HG03571 (cell line): ENCODE data around the gene HYI.
"Not testable (repeated sequence)": the region's sequence is repeated elsewhere in the genome, so short reads cannot be mapped to it uniquely, and the experiment has no call there.

Source experiments
- ATAC-seq: cut with Tn5 transposase; IDR thresholded peaks from one replicate; pipeline ENCODE4 v1.9.1; 2021; ENCODE audit not compliant: unreplicated experiment

HYI gene

DNA sequence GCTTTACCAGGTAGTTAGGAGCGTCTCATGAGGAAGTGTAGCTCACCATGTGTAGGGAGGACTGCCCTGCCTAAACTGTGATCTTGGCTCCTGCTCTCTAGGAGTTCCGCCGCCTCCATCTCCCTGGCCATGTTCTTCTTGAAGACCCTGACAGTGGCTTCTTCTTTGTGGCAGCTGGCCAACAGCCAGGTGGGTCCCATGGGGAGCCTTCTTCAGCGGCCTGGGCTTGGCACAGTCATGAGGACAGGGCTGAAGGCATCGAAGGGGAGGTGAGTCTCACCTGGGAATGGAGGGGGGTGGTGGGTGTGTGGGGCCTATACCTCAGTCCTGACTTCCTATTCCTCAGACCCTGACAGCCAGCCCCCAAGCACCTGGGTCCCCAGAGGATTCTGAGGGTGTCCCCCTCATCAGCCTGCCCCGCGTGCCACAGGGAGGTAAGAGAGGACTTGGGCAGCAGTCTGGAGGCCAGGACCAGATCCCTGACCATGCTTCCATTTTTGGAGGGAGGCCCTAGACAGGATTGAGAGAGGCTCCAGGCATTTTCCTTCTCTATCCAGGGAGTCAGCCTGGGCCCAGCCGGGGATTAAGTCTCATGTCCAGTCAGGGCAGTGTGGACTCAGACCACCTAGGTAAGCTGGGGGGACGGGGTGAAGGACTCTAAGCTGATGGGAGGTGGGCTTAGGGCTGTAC lies 21.4 kb downstream of the HYI start:
- no peak for ATAC-seq

DNA sequence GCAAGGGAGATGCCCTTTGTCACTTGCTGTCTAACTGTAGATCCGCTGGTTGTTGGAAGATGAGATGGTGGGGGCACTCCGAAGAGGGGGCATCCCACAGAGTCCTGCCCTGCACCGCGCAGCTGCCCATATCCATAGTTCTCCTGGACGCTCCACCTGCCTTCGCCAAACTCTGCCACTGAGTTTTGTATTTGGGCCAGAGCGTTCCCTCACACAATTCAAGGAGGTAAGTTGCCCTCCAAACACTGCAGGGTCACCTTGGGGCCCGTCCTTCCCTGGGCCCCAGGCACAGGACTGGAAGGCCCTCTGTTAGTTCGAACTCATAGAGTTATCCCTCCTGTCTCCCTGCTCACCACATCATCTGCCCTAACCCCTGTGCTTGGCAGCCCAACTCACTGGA lies 22.1 kb downstream of the HYI start:
- ATAC-seq: no peak

DNA sequence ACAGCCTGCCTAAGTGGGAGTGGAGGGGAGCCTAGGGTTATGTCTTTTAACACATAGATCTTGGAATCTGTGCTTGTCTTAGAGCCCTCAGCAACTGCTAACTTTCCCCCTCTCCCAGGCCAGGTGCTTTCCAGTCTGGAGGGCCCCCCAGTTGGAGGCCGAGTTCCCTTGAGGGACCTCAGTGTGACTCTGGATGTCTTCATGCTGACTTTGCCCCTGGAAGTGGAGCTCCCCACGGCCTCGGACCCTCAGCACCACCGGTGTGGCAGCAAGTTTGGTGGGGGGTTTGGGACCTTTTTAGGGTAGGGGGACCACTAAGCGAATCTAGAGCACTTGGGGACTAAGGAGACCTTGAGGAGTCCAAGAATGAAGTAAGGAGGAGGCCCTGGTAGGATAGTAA lies 22.9 kb downstream of the HYI start:
- ATAC-seq: no peak

GRCh38 chr1:43427941-43428340 lies 25.8 kb downstream of the HYI start:
- no peak for ATAC-seq

DNA sequence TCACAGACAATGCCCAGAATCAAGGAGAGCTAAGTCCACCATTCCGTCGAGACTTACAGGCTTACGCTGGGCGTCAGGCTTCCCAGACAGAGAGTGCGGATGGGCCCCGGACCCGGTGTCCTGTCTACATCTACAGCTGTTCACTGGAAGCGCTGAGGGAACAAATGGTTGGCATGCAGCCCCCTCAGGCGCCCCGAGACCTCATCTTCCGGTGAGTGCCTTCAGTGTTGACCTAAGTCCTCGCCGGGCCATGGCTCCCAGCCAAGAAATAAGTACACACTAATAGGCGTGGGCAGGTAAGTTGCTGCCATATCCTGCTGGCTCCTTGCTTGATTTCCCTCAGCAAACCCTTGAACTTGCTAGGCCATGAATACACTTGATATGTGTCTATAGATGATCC lies 26.2 kb downstream of the HYI start:
- no peak for ATAC-seq

- ATAC-seq: no peak
Observed at GRCh38 chr1:43426221-43426620, 27.5 kb downstream of the HYI start.

DNA sequence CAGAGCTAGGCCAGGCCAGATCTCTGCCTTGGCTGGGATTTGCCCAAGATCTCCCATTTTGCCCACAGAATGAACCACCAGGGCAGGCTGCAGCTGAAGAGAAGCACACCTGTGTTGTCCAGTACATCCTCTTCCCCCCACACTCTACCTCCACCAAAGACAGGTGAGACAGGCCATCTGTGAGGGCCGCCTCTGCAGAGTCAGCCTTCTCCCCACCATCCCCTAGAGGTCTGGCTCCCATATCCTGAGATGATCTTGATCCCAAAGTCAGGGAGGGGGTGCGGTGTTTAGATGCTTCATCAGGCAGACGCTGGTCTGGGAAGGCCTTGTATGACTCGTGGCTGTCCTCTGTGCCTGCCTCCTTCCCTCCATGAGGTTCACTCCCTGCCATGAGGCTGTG lies 28.7 kb downstream of the HYI start:
- no peak for ATAC-seq

- no peak for ATAC-seq
Observed at GRCh38 chr1:43423672-43424550, 29.8 kb downstream of the HYI start.

DNA sequence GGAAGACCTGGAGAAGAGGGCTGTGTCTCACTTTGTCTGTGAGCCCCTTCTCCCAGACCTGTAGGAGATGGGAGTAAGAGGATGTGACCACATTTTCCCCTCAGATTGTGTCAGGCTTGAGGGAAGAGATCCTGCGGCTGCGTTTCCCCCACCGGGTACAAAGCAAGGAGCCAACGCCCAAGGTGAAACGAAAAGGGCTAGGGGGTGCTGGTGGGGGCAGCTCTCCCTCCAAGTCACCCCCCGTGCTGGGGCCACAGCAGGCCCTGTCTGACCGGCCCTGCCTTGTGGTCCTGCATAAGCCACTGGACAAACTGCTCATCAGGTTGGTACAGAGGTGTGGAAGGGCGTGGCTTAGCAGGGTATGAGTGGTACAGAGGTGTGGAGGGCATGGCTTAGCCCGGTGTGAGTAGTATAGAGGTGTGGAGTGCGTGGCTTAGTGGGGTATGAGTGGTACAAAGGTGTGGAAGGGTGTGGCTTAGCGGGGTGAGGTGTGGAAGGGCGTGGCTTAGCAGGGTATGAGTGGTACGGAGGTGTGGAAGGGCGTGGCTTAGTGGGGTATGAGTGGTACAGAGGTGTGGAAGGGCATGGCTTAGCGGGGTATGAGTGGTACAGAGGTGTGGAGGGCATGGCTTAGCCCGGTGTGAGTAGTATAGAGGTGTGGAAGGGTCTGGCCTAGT lies 30.6 kb downstream of the HYI start:
- ATAC-seq: no peak

- ATAC-seq: no peak
Observed at GRCh38 chr1:43421976-43422750, 31.6 kb downstream of the HYI start.

GRCh38 chr1:43421396-43421795 lies 32.3 kb downstream of the HYI start:
- no peak for ATAC-seq

DNA sequence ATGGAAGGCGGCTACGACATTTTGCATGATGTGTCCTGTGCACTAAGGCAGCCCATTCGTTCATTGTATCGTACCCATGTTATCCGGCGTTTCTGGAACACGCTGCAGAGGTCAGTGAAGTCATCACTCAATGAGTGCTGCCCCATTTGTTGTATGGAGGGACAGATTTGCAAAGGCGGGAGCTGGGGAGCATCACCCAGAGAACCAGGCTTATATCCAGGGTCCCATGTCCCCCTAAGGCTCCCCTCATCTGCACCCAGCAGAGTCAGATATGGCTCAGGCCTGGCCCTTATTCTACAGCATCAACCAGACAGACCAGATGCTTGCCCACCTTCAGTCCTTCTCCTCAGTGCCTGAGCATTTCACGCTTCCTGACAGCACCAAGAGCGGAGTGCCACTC lies 32.9 kb downstream of the HYI start:
- ATAC-seq: no peak

DNA sequence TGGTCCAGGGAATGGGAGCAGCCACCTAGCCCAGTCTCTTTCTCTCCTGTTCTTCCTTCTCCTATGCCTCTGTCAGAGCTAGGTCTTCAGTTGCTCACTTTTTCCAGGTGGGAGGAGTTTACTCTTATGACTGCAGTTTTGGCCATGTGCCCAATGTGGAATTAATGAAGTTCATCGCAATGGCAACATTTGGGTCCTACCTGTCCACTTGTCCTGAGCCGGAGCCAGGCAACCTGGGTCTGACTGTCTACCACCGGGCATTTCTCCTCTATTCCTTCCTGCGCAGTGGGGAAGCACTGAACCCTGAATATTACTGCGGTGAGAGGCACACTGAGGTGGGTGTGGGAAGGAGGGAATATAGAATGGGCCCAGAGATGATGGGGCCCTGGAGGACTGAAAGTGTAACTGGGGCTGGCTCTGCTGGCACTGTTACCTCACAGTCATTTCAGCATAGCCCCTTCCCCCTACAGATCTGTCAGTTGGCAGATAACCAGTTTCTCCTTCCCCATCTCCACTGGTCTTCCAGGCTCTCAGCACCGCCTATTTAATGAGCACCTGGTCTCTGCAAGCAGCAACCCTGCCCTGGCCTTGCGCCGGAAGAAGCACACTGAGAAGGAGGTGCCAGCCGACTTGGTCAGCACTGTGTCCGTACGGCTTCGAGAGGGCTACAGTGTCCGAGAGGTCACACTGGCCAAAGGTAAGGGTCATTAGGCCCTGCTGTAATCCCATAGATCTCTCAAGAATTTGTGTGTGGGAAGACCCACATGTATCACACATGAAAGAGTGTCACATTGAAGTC lies 33.9 kb downstream of the HYI start:
- ATAC-seq: no peak

- no peak for ATAC-seq
Observed at GRCh38 chr1:43418858-43419257, 34.9 kb downstream of the HYI start.

DNA sequence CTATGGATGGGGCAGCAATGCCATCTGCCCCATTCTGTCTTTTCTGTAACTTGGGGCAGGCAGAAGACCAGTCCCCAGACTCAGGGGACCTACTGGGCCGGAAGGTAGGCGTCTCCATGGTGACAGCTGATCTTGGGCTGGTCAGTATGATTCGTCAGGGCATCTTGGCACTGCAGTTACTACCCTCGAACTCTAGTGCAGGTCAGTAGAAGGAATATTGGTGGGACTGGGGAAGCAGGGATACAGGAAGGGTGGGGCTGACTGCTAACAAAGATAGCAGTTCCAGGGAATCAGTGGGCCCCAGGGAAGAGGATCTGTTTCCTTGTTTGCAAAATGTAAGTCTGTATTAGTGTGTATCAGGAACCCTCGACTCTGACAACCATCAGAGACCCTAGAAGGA lies 37.8 kb downstream of the HYI start:
- no peak for ATAC-seq

DNA sequence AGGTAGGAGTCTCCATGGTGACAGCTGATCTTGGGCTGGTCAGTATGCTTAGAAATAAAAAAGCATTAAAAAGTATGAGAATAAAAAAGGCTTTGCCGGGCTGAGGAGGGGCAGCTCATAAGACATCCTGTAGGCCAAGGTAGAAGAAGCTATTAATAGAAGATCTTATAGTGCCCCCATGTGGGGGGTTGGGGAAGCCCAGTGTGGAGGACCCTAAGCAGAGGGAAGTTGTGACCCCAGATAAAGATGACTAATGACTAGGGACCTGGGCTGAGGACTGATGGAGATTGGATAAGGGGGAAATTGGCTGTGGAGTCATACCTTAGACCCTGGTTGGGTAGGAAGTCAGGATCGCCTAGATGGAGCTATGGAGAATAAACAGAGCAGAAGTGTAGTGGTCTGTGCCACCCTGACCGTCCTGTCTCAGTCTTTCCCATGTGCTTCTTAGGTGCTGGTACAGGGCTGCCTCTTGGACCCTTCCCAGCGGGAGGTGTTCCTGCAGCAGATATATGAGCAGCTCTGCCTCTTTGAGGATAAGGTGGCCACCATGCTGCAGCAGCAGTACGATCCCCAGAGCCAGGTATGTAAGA lies 39.0 kb downstream of the HYI start:
- no peak for ATAC-seq

- ATAC-seq: not testable (repeated sequence)
Observed at GRCh38 chr1:43413426-43413825, 40.3 kb downstream of the HYI start.

GRCh38 chr1:43410571-43410970 lies 43.2 kb downstream of the HYI start:
- ATAC-seq: no peak

- ATAC-seq: no peak
Observed at GRCh38 chr1:43405876-43406234, 47.9 kb downstream of the HYI start.

DNA sequence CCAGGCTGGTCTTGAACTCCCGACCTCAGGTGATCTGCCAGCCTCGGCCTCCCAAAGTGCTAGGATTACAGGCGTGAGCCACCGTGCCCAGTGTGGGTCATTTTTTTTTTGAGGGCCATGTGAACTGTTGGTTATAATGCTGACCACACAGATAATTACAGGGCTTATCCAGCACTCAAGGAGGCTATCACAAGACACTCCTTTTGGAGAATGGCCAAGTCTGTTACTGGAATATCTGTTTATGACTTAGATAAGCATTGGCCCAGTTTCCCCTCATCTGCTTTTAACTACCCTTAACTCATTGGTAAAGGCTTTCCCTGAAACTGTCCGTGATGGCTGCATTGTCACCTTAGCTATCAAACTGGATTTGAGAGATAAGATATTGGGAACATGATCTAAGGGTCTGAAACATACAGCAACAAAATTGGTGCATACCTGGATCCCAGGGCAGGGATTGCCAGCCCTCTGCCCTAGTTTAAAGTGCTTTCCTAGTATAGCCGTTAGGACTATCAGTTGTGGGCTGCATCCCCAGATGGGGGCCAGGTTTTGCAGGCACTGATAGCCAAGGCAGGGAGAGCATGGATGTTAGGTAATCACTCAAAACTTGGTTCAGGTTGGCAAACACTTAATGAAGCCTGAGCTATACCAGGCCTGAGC lies 48.4 kb downstream of the HYI start:
- ATAC-seq: no peak
